Tibial artery (tissue), 4 donors: Measurements from ENCODE around the gene ATXN7L1.

ENCODE experiments used
- DNase-seq, 2 donors: peaks; one replicate each; pipeline ENCODE4 v3.0.0-alpha.2; 2019
- H3K27ac ChIP-seq, 2 donors: fragments of 200-600 bp; sonication (generic) in 1 of 2; 1 replicate in 1 of 2; 2 replicates in 1 of 2; pipeline ENCODE4 v1.5.1; 2018 to 2019; ENCODE audit warnings: mild to moderate bottlenecking in 1 of 2
- H3K27me3 ChIP-seq, 2 donors: fragments of 200-600 bp; sonication (generic) in 1 of 2; one replicate each; pipeline versions ENCODE4 v1.5.1 to v1.6.0; 2016 to 2019
- H3K36me3 ChIP-seq, 3 donors: fragments of 200-600 bp; sonication (generic) in 2 of 3; one replicate each; pipeline ENCODE4 v1.5.1; 2016 to 2019; ENCODE audit warnings: mild to moderate bottlenecking in 2 of 3
- H3K4me1 ChIP-seq, 4 donors: fragments of 200-600 bp; sonication (generic) in 2 of 4; 1 replicate in 3 of 4; 2 replicates in 1 of 4; pipeline ENCODE4 v1.5.1; 2016 to 2019
- H3K4me3 ChIP-seq, 2 donors: fragments of 200-600 bp; sonication (generic) in 1 of 2; 1 replicate in 1 of 2; 2 replicates in 1 of 2; pipeline ENCODE4 v1.5.1; 2018 to 2019; ENCODE audit warnings: mild to moderate bottlenecking in 2 of 2
- H3K9me3 ChIP-seq, 3 donors: fragments of 200-600 bp; sonication (generic) in 1 of 3; one replicate each; pipeline ENCODE4 v1.5.1; 2016 to 2019
- CTCF ChIP-seq, 2 experiments: fragments of 200-600 bp in 1 of 2; fragments of 450-650 bp in 1 of 2; IDR thresholded peaks; one replicate each; pipeline ENCODE4 v1.5.1; 2017 to 2019; ENCODE audit warnings: antibody characterized with exemption in 2 of 2, mild to moderate bottlenecking in 1 of 2, moderate library complexity in 1 of 2
- intact Hi-C: fragments of 100-400 bp; cut with DNase I; formaldehyde crosslinking; loops from one replicate; pipeline ENCODE4 v1.15.0; 2023; ENCODE audit warnings: low total_unique reads

Gene ATXN7L1

GRCh38 chr7:105571891-105572290, 304.5 kb downstream of the ATXN7L1 start:
- no peaks in the 10 kb centered on the region for H3K9me3 ChIP-seq
- intact Hi-C loops, result no loop called here
- no peak for TF ChIP-seq CTCF (IDR thresholded peaks at IDR 0.05)
- no peak overlapping the region for H3K4me3 ChIP-seq
- H3K36me3 ChIP-seq, result peaks cover 5 to 20% (median 9%) of the 10 kb centered on the region in 3 donors
- no peaks in the 10 kb centered on the region for H3K27me3 ChIP-seq
- H3K27ac ChIP-seq, result no peak overlapping the region
- peaks cover 0 to 4% (median 0%) of the 10 kb centered on the region in 4 donors for H3K4me1 ChIP-seq
- DNase-seq, result no peak

GRCh38 chr7:105567821-105568220, 308.6 kb downstream of the ATXN7L1 start:
- H3K36me3 ChIP-seq, result peaks cover 37 to 58% (median 47%) of the 10 kb centered on the region in 3 donors
- intact Hi-C loops, result no loop called here
- H3K27ac ChIP-seq, result no peak overlapping the region
- no peaks in the 10 kb centered on the region for H3K9me3 ChIP-seq
- H3K4me3 ChIP-seq, result no peak overlapping the region
- no peaks in the 10 kb centered on the region for H3K27me3 ChIP-seq
- no peak for TF ChIP-seq CTCF (IDR thresholded peaks at IDR 0.05)
- H3K4me1 ChIP-seq, result peaks cover 0 to 4% (median 0%) of the 10 kb centered on the region in 4 donors
- DNase-seq, result no peak

GRCh38 chr7:105567024-105567423, 309.4 kb downstream of the ATXN7L1 start:
- H3K9me3 ChIP-seq, result no peaks in the 10 kb centered on the region
- intact Hi-C loops, result no loop called here
- H3K4me3 ChIP-seq, result no peak overlapping the region
- H3K27me3 ChIP-seq, result no peaks in the 10 kb centered on the region
- H3K27ac ChIP-seq, result no peak overlapping the region
- H3K36me3 ChIP-seq, result peaks cover 37 to 66% (median 48%) of the 10 kb centered on the region in 3 donors
- DNase-seq, result no peak
- TF ChIP-seq CTCF (IDR thresholded peaks at IDR 0.05), result no peak
- peaks cover 0 to 4% (median 0%) of the 10 kb centered on the region in 4 donors for H3K4me1 ChIP-seq

- no peaks in the 10 kb centered on the region for H3K27me3 ChIP-seq
- DNase-seq, result no peak
- intact Hi-C loops, result no loop called here
- H3K9me3 ChIP-seq, result no peaks in the 10 kb centered on the region
- no peak overlapping the region for H3K27ac ChIP-seq
- no peak for TF ChIP-seq CTCF (IDR thresholded peaks at IDR 0.05)
- H3K4me1 ChIP-seq, result no peaks in the 10 kb centered on the region
- peaks cover 50 to 84% (median 62%) of the 10 kb centered on the region in 3 donors for H3K36me3 ChIP-seq
- no peak overlapping the region for H3K4me3 ChIP-seq
These were observed 311.2 kb downstream of the ATXN7L1 start for GRCh38 chr7:105565190-105565589.

GRCh38 chr7:105559926-105560325, 316.5 kb downstream of the ATXN7L1 start:
- intact Hi-C loops, result no loop called here
- Histone ChIP-seq H3K4me3 (no peak overlapping the region), H3K27ac (no peak overlapping the region), H3K4me1 (no peaks in the 10 kb centered on the region), H3K27me3 (no peaks in the 10 kb centered on the region), H3K36me3 (peaks cover 63 to 84% (median 70%) of the 10 kb centered on the region in 3 donors), H3K9me3 (no peaks in the 10 kb centered on the region)
- DNase-seq, result no peak
- TF ChIP-seq CTCF (IDR thresholded peaks at IDR 0.05), result no peak
